ENCODE data around the gene PPP2R5C. TPM values are rescaled to one million over a fixed set of nuclear protein-coding genes. Genes with fewer than 3 reads are reported as not detected.

Gene PPP2R5C
- total RNA-seq, 2 donors from 2014 or later: 146 to 153 TPM

DNA sequence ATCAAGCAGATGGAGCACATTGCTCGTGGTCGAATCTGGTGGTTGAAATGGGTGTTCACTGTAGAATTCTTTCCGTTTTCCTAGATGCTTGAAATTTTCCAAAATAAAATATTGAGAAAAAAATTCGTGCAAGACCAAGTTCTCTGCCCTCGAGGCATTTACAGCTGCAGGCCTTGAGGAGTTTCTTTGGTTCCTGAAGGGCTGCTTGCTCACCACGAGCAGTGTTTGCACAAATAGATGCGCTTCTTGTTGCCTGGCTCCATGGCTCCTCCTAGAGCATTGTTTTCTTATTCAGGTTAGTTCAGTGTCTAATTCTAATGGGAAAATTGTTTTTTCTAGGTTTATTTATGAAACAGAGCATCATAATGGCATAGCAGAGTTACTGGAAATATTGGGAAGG lies 128.4 kb downstream of the PPP2R5C start:
- peaks cover 11% of the 10 kb centered on the region for H3K36me3 ChIP-seq
- DNase-seq: peak; percentile 16
- H3K4me3 ChIP-seq: no peak overlapping the region
- H3K9ac ChIP-seq (ENCODE audit: low read depth in 2 of 2, low read length in 2 of 2): no peak overlapping the region
- no peaks in the 10 kb centered on the region for H3K27me3 ChIP-seq
- no peaks in the 10 kb centered on the region for H3K9me3 ChIP-seq
- H3K4me1 ChIP-seq: no peaks in the 10 kb centered on the region
- H3K27ac ChIP-seq: no peak overlapping the region
- intact Hi-C loops (cut with DNase I): no loop called here
- TF ChIP-seq, protein P1, sequence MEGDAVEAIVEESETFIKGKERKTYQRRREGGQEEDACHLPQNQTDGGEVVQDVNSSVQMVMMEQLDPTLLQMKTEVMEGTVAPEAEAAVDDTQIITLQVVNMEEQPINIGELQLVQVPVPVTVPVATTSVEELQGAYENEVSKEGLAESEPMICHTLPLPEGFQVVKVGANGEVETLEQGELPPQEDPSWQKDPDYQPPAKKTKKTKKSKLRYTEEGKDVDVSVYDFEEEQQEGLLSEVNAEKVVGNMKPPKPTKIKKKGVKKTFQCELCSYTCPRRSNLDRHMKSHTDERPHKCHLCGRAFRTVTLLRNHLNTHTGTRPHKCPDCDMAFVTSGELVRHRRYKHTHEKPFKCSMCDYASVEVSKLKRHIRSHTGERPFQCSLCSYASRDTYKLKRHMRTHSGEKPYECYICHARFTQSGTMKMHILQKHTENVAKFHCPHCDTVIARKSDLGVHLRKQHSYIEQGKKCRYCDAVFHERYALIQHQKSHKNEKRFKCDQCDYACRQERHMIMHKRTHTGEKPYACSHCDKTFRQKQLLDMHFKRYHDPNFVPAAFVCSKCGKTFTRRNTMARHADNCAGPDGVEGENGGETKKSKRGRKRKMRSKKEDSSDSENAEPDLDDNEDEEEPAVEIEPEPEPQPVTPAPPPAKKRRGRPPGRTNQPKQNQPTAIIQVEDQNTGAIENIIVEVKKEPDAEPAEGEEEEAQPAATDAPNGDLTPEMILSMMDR (IDR thresholded peaks at IDR 0.05): no peak

DNA sequence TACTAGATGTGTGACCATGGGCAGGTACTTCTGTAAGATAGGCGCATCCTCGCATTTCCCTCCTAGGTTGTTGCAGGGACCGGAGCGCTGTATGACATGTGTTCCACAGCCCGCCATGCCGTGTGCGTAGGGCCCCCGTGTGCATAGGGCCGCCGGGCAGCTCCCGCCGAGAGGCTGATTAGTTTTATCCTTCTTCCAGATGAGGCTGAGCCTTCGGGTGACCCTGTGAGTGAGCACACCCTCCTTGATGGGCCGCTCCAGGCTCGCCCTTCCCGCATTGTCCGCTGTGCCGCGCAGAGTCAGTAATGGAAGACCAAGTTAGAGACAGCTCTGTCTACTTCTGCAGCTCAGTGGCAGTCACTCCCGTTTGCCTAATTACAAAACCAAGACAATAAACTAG lies 130.0 kb downstream of the PPP2R5C start:
- Histone ChIP-seq H3K9ac (ENCODE audit: low read depth in 2 of 2, low read length in 2 of 2) (no peak overlapping the region), H3K27ac (no peak overlapping the region), H3K9me3 (no peaks in the 10 kb centered on the region), H3K4me1 (no peaks in the 10 kb centered on the region), H3K36me3 (peaks cover 8% of the 10 kb centered on the region), H3K4me3 (no peak overlapping the region), H3K27me3 (no peaks in the 10 kb centered on the region)
- DNase-seq: peak; percentile 12
- intact Hi-C loops (cut with DNase I): no loop called here
- TF ChIP-seq, protein P1 (IDR thresholded peaks at IDR 0.05): no peak

DNA sequence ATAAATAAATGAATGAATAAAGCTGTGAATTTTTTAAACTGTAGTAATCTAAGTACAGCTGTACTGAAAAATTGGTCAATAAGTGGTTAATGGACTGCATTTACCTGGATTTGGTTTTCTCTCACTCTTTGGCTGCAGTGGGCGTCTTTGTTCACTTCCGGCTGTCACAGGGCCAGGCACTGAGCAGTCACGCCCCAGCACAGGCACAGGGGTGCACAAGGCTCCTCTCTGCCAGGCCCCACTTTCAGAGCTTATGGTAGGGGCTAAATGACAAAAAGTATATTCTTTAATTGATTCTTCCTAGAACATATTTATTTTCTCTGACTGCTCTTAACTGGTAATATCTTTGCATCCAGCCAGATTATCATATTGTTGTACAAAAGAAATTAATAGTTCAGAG lies 132.2 kb downstream of the PPP2R5C start:
- no peak overlapping the region for H3K9ac ChIP-seq (ENCODE audit: low read depth in 2 of 2, low read length in 2 of 2)
- no peak overlapping the region for H3K27ac ChIP-seq
- H3K4me3 ChIP-seq: no peak overlapping the region
- H3K4me1 ChIP-seq: no peaks in the 10 kb centered on the region
- H3K27me3 ChIP-seq: no peaks in the 10 kb centered on the region
- TF ChIP-seq, protein P1 (IDR thresholded peaks at IDR 0.05): no peak
- no peaks in the 10 kb centered on the region for H3K9me3 ChIP-seq
- DNase-seq: no peak
- H3K36me3 ChIP-seq: no peaks in the 10 kb centered on the region
- intact Hi-C loops (cut with DNase I): no loop called here

DNA sequence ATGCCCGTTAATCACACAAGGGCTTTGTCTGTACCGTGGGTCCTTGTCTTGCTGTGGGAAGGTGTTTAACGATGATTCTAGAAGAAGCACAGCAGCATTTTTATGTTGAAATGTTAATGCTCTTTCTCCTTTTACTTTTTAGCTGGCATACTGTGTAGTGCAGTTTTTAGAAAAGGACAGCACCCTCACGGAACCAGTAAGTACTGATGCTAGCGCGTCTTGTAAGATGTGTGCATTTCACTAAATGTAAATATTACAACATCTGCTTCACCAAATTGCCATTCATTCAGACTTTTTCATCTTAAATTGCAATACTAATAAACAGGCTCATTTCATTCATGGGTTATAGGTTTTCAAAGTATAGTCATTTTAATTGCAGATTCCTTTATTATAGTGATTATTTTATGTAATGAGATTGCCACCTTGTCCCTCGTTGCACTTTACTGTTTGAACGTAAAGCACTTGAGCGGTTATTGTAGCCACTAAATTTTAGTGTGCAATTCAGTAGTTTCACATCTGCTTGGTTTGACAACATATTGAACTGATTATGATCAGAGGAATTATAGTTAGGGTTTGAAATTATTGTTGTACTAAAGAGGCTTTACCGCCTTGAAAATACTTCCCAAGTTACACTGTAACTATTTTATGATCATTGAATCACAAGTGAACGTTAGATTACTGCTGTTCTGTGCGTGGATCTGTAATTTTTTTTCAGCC lies 133.0 kb downstream of the PPP2R5C start:
- no peaks in the 10 kb centered on the region for H3K4me1 ChIP-seq
- H3K27me3 ChIP-seq: no peaks in the 10 kb centered on the region
- H3K9me3 ChIP-seq: no peaks in the 10 kb centered on the region
- H3K27ac ChIP-seq: no peak overlapping the region
- no peak for DNase-seq
- TF ChIP-seq, protein P1 (IDR thresholded peaks at IDR 0.05): no peak
- intact Hi-C loops (cut with DNase I): no loop called here
- peak overlapping the region in 1 of 2 donors; percentile 21 for H3K9ac ChIP-seq (ENCODE audit: low read depth in 2 of 2, low read length in 2 of 2)
- no peak overlapping the region for H3K4me3 ChIP-seq
- H3K36me3 ChIP-seq: no peaks in the 10 kb centered on the region

DNA sequence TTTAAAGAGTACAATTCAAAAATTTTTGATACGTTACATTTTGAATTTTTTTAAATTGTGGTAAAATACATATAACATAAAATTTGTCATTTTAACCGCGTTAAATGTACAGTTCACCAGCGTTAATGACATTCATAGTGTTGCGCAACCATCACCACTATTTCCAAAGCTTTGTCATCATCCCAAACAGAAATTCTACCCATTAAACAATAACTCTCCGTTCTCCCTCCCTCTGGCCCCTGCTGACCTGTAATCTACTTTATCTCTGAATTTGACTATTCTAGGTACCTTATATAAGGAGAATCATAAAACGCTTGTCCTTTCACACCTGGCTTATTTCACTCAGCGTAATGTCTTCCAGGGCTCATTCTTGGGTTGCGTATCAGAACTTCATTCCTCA lies 133.7 kb downstream of the PPP2R5C start:
- no peaks in the 10 kb centered on the region for H3K27me3 ChIP-seq
- DNase-seq: no peak
- no peaks in the 10 kb centered on the region for H3K4me1 ChIP-seq
- TF ChIP-seq, protein P1 (IDR thresholded peaks at IDR 0.05): no peak
- H3K4me3 ChIP-seq: no peak overlapping the region
- no peaks in the 10 kb centered on the region for H3K36me3 ChIP-seq
- H3K9me3 ChIP-seq: no peaks in the 10 kb centered on the region
- H3K27ac ChIP-seq: no peak overlapping the region
- intact Hi-C loops (cut with DNase I): no loop called here
- no peak overlapping the region for H3K9ac ChIP-seq (ENCODE audit: low read depth in 2 of 2, low read length in 2 of 2)

Measured in colonic mucosa (tissue), 4 donors.